ENCODE data around the gene RAB11FIP4.

- no peak for TF ChIP-seq ATF2 (CRISPR knock-in tag; IDR thresholded peaks at IDR 0.05; ENCODE audit: borderline replicate concordance, low read depth)
- no peak for TF ChIP-seq FOXP4 (CRISPR knock-in tag; IDR thresholded peaks at IDR 0.05)
- TF ChIP-seq, protein P1, sequence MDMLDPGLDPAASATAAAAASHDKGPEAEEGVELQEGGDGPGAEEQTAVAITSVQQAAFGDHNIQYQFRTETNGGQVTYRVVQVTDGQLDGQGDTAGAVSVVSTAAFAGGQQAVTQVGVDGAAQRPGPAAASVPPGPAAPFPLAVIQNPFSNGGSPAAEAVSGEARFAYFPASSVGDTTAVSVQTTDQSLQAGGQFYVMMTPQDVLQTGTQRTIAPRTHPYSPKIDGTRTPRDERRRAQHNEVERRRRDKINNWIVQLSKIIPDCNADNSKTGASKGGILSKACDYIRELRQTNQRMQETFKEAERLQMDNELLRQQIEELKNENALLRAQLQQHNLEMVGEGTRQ (CRISPR knock-in tag; IDR thresholded peaks at IDR 0.05): no peak
Measured at GRCh38 chr17:31389657-31390381, 1.7 kb upstream of the RAB11FIP4 start.

All from WTC11 (cell line).